Dedifferentiated amniotic fluid mesenchymal stem cell (primary cell): ENCODE results near the gene SEPHS1.
"Not testable (repeated sequence)": the region's sequence is repeated elsewhere in the genome, so short reads cannot be mapped to it uniquely, and the experiment has no call there.

Source experiments
- DNase-seq: peaks from one replicate; pipeline ENCODE4 v3.0.0-alpha.2; 2016; ENCODE audit errors: extremely low spot score

The SEPHS1 gene

GRCh38 chr10:13365243-13365642 is 17.1 kb upstream of the SEPHS1 start:
- no peak for DNase-seq

DNA sequence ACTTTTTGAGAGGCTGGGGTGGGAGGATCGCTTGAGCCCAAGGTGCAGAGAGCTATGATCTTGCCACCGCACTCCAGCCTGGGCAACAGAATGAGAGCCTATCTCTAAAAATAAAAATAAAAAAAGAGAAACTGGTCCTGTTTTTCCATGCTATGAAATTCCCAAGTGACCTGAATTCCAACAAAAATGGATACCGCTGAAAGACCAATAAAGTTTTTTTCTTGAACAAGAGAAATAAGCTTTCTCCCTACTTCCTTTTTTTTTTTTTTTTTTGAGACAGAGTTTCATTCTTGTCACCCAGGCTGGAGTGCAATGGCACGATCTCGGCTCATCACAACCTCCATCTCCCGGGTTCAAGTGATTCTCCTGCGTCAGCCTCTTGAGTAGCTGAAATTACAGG is 12.5 kb upstream of the SEPHS1 start:
- no peak for DNase-seq

GRCh38 chr10:13356392-13356791 is 8.3 kb upstream of the SEPHS1 start:
- no peak for DNase-seq

DNA sequence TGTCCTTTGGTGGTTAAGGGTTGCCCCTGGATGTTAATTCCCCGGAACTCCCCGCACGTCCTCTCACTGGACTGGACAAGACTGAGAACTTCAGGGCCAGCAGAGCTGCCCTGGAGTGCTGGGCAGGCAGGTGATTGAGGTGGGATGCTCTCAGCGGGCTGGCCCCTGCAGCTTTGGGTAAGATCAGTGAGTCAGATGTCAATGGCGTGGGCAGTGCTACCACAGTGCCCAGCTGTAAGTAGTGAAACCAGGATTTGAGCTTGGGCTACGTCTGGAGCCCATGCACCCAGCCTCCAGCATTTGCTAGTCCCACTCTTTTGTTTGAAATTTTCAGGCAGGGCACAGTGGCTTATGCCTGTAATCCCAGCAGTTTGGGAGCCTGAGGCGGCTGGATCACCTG is 6.7 kb upstream of the SEPHS1 start:
- no peak for DNase-seq

- no peak for DNase-seq
Measured at GRCh38 chr10:13352519-13352918, 4.4 kb upstream of the SEPHS1 start.

DNA sequence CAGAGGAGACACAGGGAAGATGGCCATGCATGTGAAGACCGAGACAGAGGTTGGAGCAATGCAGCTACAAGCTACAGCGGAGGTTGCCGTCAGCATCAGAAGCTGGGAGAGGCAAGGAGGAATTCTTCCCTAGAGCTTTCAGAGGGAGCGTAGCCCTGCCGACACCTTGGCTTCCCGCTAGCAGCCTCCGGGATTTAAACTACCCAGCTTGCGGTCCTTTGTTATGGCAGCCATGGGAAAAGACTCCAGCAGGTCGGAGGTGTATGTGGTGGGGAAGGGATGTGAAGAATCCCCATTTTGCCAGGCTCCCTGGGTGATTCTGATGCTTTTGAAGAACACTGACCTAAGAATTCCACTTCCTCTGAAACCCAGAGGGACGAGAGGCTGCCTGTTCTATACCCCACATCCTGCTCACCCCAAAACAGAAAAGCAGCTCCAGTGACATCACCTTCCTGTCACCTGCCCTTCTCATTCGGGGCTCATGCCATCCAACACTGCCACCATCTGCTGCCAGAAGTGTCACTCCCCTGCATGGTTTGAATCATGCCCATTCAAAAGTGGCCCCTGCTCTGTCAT is 3.3 kb upstream of the SEPHS1 start:
- DNase-seq: no peak

DNA sequence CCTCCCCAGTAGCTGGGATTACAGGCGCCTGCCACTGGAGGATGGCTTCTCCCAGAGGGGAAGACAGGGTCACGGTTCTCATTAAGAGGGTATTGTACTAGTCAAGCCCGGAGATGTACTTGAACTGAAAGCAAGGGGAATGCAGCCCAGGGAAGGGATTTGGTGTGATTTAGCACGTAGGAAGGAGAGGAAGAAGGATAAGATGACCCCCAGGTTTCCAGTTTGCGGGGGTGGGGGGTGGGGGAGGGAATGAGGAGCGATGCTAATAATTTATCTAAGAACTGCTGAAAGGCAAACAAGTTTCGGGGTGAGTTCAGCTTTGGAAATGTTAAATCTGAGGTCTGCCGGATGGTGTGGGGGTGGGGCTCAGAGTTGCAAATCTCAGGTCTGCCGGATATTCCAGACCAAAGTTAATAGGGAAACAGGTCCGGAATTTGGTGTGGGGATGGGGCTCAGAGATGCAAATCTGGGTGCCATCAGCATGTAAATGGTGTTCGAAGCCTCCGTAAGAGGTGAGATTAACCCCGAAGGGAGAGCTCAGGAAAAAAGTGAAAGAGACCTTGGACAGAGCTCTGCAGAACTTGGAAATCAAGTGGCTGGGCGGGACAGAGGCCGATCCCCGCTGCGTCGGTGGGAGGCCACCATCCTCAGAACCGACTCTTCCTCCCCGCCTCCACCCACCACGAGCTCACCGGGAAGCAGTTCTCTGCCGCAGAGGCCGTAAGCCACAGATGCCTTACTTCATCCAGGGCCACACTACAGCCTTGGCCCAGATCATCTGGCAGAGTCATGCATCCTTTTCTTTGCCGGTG is 1.6 kb upstream of the SEPHS1 start:
- no peak for DNase-seq

DNA sequence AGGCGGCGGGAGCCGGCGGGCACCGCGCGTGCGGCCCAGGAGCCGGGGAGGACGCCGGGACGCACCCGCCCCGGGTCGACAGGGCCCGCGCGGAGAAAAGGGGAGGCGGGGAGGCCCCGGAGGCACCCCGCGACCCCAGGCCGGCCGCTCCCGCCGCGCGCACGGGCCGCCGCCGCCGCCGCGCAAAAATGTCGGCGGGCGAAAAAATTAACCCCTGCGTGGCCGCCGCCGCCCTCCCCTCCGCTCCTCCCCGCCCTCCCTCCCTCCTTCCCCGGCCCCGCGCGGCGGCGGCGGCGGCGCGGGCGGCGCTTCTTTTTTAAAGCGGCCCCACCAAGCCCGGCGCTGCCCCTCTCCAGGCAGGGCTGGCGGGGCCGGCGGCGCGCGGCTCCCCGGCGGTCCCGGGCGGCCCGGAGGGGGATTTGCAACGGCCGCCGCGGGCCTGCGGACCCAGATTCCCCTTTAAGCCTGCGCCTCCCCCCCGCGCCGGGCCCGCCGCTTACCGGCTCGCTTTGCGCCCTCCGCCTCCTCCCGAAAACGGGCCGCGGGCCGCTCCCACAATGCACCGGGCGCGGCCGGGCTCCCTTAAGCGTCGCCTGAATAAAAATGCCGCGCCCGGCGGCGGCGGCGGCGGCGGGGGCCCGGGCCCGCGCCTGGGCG is 465 bp downstream of the SEPHS1 start:
- DNase-seq: peak; percentile 69

GRCh38 chr10:13347043-13347499 is 1.0 kb downstream of the SEPHS1 start:
- DNase-seq: no peak

GRCh38 chr10:13346283-13347042 is 1.6 kb downstream of the SEPHS1 start:
- peak; percentile 47 for DNase-seq

- DNase-seq: no peak
Measured at GRCh38 chr10:13340626-13341376, 7.3 kb downstream of the SEPHS1 start.

GRCh38 chr10:13340068-13340467 is 8.0 kb downstream of the SEPHS1 start:
- no peak for DNase-seq

DNA sequence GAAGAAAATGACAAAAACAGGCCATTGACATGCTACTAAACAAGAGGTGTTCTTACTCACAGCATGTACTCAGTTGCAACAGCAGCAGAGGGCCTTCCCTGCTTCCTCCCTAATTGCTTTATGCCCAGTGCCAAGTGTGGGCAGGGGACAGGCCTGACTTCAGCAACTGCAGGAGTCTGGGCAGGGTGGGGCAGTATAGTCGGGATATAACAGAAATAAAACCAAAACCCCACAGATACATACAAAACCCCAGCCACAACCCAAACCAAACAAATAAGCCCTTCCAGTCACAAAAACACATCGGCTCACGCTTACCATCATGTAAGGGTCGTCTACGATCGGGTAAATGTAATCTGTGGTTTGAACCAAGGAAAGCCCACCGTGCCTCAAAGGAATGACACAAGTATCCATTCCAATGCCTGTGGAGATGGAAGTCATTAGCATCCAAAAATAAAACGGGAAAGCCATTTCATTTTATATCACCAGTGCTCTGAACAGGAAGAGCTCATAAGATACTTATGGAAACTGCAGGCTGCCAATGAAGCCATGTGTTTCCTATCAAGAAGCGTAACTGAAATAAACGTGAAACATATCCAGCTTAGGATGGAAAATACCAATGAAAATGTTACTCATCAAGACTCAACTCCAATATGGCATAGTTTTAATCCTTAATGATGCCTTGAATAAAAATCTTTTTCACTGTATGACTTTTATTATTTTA is 9.5 kb downstream of the SEPHS1 start:
- DNase-seq: peak; percentile 90

- no peak for DNase-seq
Measured at GRCh38 chr10:13337827-13338196, 10.3 kb downstream of the SEPHS1 start.

DNA sequence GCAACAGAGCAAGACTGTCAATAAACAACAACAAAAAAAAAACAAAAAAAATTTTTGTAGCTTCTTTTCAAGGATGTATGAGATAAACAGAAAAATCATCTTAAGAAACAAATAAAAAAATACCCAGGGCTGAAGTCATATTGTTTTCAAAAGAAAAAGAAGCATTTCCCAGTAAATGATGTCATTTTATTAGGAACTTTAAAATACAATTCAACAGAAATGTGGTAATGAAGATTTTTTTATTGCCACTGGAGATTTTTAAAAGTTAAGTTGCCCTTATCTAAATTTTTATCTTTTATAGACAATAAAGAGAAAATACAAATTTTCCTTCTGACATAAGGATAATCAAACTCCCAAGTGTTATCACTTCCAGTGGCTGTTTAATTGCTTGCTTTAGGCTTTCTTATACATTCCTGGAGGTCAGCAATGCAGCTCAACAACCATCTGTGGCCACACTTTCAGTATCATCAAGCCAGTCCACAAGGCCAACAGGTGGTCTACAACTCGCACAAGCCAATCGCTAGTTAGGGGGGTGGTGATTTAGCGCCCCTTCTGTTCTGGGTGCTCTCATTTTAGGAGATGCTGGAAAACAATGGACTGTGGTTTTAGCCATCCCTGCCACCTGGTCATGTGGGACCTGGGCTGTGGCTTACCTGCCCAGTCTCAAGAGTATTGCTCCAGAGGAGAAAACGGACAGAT is 10.8 kb downstream of the SEPHS1 start:
- DNase-seq: no peak

- DNase-seq: no peak
Measured at GRCh38 chr10:13335881-13336280, 12.2 kb downstream of the SEPHS1 start.

DNA sequence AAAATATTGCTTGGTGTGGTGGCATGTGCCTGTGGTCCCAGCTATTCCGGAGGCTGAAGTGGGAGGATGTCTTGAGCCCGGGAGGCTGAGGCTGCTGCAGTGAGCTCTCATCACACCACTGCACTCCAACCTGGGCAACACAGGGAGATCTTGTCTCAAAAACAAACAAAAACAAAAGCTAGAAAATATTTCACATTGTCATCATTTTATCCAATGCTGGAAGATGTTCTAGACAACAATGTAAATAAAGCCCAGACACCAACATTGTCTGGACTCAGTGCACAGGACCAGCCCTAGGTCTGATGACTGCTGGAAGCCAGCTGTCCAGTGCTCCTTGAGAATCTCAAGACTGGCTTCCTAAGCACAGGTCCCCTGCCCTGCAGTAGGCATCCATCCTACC is 13.5 kb downstream of the SEPHS1 start:
- DNase-seq: no peak

- DNase-seq: no peak
Measured at GRCh38 chr10:13331646-13332045, 16.4 kb downstream of the SEPHS1 start.

DNA sequence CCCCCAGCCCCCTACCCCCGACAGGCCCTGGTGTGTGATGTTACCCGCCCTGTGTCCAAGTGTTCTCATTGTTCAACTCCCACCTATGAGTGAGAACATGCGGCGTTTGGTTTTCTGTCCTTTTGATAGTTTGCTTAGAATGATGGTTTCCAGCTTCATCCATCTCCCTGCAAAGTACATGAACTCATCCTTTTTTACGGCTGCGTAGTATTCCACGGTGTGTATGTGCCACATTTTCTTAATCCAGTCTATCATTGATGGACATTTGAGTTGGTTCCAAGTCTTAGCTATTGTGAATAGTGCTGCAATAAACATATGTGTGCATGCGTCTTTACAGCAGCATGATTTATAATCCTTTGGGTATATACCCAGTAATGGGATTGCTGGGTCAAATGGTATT is 17.1 kb downstream of the SEPHS1 start:
- not testable (repeated sequence) for DNase-seq

- no peak for DNase-seq
Measured at GRCh38 chr10:13329565-13329964, 18.5 kb downstream of the SEPHS1 start.
